Upper lobe of left lung (tissue), 6 donors: ENCODE results near the gene SPATA12. TPM values are rescaled to one million over a fixed set of nuclear protein-coding genes. Genes with fewer than 3 reads are reported as not detected.

Experiments used
- ATAC-seq, 2 donors: fragments of 200-7000 bp; cut with Tn5 transposase; one replicate each; pipeline ENCODE4 v1.9.1; 2022; ENCODE audit warnings: mild to moderate bottlenecking in 2 of 2, moderate library complexity in 2 of 2; ENCODE audit not compliant: low FRiP score in 2 of 2
- DNase-seq, 2 donors: peaks; one replicate each; pipeline ENCODE4 v3.0.0-alpha.2; 2019 to 2020
- H3K27ac ChIP-seq, 4 donors: fragments of 200-600 bp; sonication (generic); one replicate each; pipeline ENCODE4 v1.5.1; 2016 to 2019
- H3K27me3 ChIP-seq, 4 donors: fragments of 200-600 bp; sonication (generic); one replicate each; pipeline ENCODE4 v1.5.1; 2017 to 2019
- H3K36me3 ChIP-seq, 4 donors: fragments of 200-600 bp; sonication (generic); one replicate each; pipeline ENCODE4 v1.5.1; 2016 to 2019
- H3K4me1 ChIP-seq, 4 donors: fragments of 200-600 bp; sonication (generic); one replicate each; pipeline ENCODE4 v1.5.1; 2018 to 2019
- H3K4me3 ChIP-seq, 4 donors: fragments of 200-600 bp; sonication (generic); one replicate each; pipeline ENCODE4 v1.5.1; 2017 to 2019; ENCODE audit warnings: mild to moderate bottlenecking in 2 of 4, moderate library complexity in 1 of 4
- H3K9me3 ChIP-seq, 4 donors: fragments of 200-600 bp; sonication (generic); one replicate each; pipeline ENCODE4 v1.5.1; 2018 to 2019
- CTCF ChIP-seq, 6 experiments: fragments of 450-650 bp in 4 of 6; fragments of 200-600 bp in 2 of 6; sonication (generic) in 2 of 6; IDR thresholded peaks; one replicate each; pipeline ENCODE4 v1.5.1; 2016 to 2019; ENCODE audit warnings: antibody characterized with exemption in 6 of 6
- EP300 ChIP-seq, 4 donors: sonication (generic); formaldehyde crosslinking; IDR thresholded peaks; one replicate each; pipeline ENCODE4 v1.5.1; 2017; ENCODE audit warnings: antibody characterized with exemption in 4 of 4, control low read depth in 2 of 4
- POLR2A ChIP-seq, 4 donors: fragments of 450-650 bp; IDR thresholded peaks; one replicate each; pipeline ENCODE4 v1.5.1; 2016 to 2017; ENCODE audit warnings: antibody characterized with exemption in 4 of 4, mild to moderate bottlenecking in 2 of 4
- POLR2AphosphoS5 ChIP-seq, 2 donors: sonication (generic); formaldehyde crosslinking; IDR thresholded peaks; one replicate each; pipeline ENCODE4 v1.5.1; 2017; ENCODE audit warnings: antibody characterized with exemption in 2 of 2
- WGBS, 2 donors: methylation state at CpG; one replicate each; pipeline ENCODE4 v1.1.5; 2017 to 2018; 5-methylcytosine and 5-hydroxymethylcytosine counted together
- total RNA-seq, 6 donors: library from RNA; depleted of rRNA in 4 of 6; stranded (reverse); fragments of >200 nt in 4 of 6; gene quantifications; one replicate each; pipeline versions ENCODE4 v1.1.0 to v1.2.1, GENCODE V29; 2016 to 2021
- donor health status: DM: no; HTN: no; CAD: no; lungs with moderate emphysema.
- donor health status: DM: no; HTN: yes; CAD: no; lungs with severe emphysema.

The SPATA12 gene
- total RNA-seq, 6 donors from 2014 or later, result 0.27 to 1.0 (median 0.36) TPM; not detected in 2

GRCh38 chr3:57073628-57074027, 13.2 kb downstream of the SPATA12 start:
- no peaks in the 10 kb centered on the region for H3K36me3 ChIP-seq
- WGBS, 2 donors, result 91 to 100% methylated on average over 2 to 3 of the region's 3 CpGs
- peaks cover 0 to 3% (median 0%) of the 10 kb centered on the region in 4 donors for H3K27me3 ChIP-seq
- H3K27ac ChIP-seq, result no peak overlapping the region
- no peak for ATAC-seq
- TF ChIP-seq EP300 (IDR thresholded peaks at IDR 0.05), result no peak
- no peak for TF ChIP-seq POLR2A (IDR thresholded peaks at IDR 0.05)
- no peak for TF ChIP-seq POLR2AphosphoS5 (IDR thresholded peaks at IDR 0.05)
- no peak for TF ChIP-seq CTCF (IDR thresholded peaks at IDR 0.05)
- H3K4me3 ChIP-seq, result no peak overlapping the region
- no peak for DNase-seq
- H3K9me3 ChIP-seq, result no peaks in the 10 kb centered on the region
- peaks cover 6 to 12% (median 8%) of the 10 kb centered on the region in 4 donors for H3K4me1 ChIP-seq

- H3K27ac ChIP-seq, result no peak overlapping the region
- no peak for TF ChIP-seq EP300 (IDR thresholded peaks at IDR 0.05)
- no peak for TF ChIP-seq POLR2A (IDR thresholded peaks at IDR 0.05)
- no peak for TF ChIP-seq POLR2AphosphoS5 (IDR thresholded peaks at IDR 0.05)
- TF ChIP-seq CTCF (IDR thresholded peaks at IDR 0.05), result no peak
- 82 to 91% methylated on average over 4 of the region's 4 CpGs for WGBS, 2 donors
- ATAC-seq (no peak), DNase-seq (no peak)
- peaks cover 0 to 6% (median 0%) of the 10 kb centered on the region in 4 donors for H3K27me3 ChIP-seq
- H3K36me3 ChIP-seq, result no peaks in the 10 kb centered on the region
- H3K4me3 ChIP-seq, result no peak overlapping the region
- peaks cover 8 to 15% (median 12%) of the 10 kb centered on the region in 4 donors for H3K4me1 ChIP-seq
- H3K9me3 ChIP-seq, result no peaks in the 10 kb centered on the region
These were observed 13.7 kb downstream of the SPATA12 start for GRCh38 chr3:57074135-57074534.

GRCh38 chr3:57076422-57076951, 16.0 kb downstream of the SPATA12 start:
- ATAC-seq (no peak), DNase-seq (no peak)
- H3K27ac ChIP-seq, result no peak overlapping the region
- TF ChIP-seq EP300 (IDR thresholded peaks at IDR 0.05) (no peak), POLR2AphosphoS5 (IDR thresholded peaks at IDR 0.05) (no peak), POLR2A (IDR thresholded peaks at IDR 0.05) (no peak), CTCF (IDR thresholded peaks at IDR 0.05) (no peak)
- WGBS, 2 donors, result 94 to 98% methylated on average over 3 of the region's 3 CpGs
- no peak overlapping the region for H3K4me3 ChIP-seq
- no peaks in the 10 kb centered on the region for H3K36me3 ChIP-seq
- H3K9me3 ChIP-seq, result no peaks in the 10 kb centered on the region
- peaks cover 8 to 22% (median 13%) of the 10 kb centered on the region in 4 donors for H3K4me1 ChIP-seq
- H3K27me3 ChIP-seq, result peaks cover 0 to 6% (median 0%) of the 10 kb centered on the region in 4 donors

- peaks cover 0 to 6% (median 0%) of the 10 kb centered on the region in 4 donors for H3K27me3 ChIP-seq
- peak overlapping the region in 3 of 4 donors; percentile 79 to 85 (median 79) for H3K4me3 ChIP-seq
- DNase-seq (no peak), ATAC-seq (no peak)
- no peaks in the 10 kb centered on the region for H3K36me3 ChIP-seq
- no peaks in the 10 kb centered on the region for H3K9me3 ChIP-seq
- peak overlapping the region in 1 of 4 donors; percentile 52 for H3K27ac ChIP-seq
- H3K4me1 ChIP-seq, result peaks cover 8 to 22% (median 13%) of the 10 kb centered on the region in 4 donors
- no peak for TF ChIP-seq POLR2A (IDR thresholded peaks at IDR 0.05)
- TF ChIP-seq POLR2AphosphoS5 (IDR thresholded peaks at IDR 0.05), result no peak
- TF ChIP-seq CTCF (IDR thresholded peaks at IDR 0.05), result no peak
- no peak for TF ChIP-seq EP300 (IDR thresholded peaks at IDR 0.05)
- 42 to 48% methylated on average over 7 to 9 of the region's 9 CpGs for WGBS, 2 donors
These were observed 17.3 kb downstream of the SPATA12 start for GRCh38 chr3:57077630-57078343.
